DND-41 (cell line): Measurements from ENCODE around the gene GRM7.

Experiments
- ATAC-seq: fragments of 200-7000 bp; cut with Tn5 transposase; 3 replicates; pipeline ENCODE4 v1.9.1; 2021; ENCODE audit warnings: low read depth; ENCODE audit not compliant: insufficient read depth
- DNase-seq: peaks from one replicate; pipeline ENCODE4 v3.0.0-alpha.2; 2020
- H2AFZ ChIP-seq: 2 replicates; pipeline ENCODE4 v1.6.0; 2012; ENCODE audit warnings: low read depth, low read length
- H3K27ac ChIP-seq: 2 replicates; pipeline ENCODE4 v1.5.1; 2012; ENCODE audit warnings: low read length, inconsistent platforms
- H3K27me3 ChIP-seq: fragments of 200-600 bp; sonication (generic); 2 replicates; pipeline ENCODE4 v1.6.0; 2012; ENCODE audit warnings: low read length, mild to moderate bottlenecking, inconsistent platforms; ENCODE audit not compliant: insufficient read depth, poor library complexity
- H3K36me3 ChIP-seq: 2 replicates; pipeline ENCODE4 v1.5.1; 2012; ENCODE audit warnings: low read length, inconsistent platforms; ENCODE audit not compliant: insufficient read depth
- H3K4me1 ChIP-seq: 2 replicates; pipeline ENCODE4 v1.5.1; 2012; ENCODE audit warnings: mild to moderate bottlenecking, low read length; ENCODE audit not compliant: insufficient read depth
- H3K4me2 ChIP-seq: 2 replicates; pipeline ENCODE4 v1.6.0; 2012; ENCODE audit warnings: mild to moderate bottlenecking, moderate library complexity, low read length, inconsistent platforms; ENCODE audit not compliant: insufficient read depth
- H3K4me3 ChIP-seq, 2 experiments: fragments of 200-600 bp in 1 of 2; shearing (Covaris generic) in 1 of 2; 2 replicates each; pipeline ENCODE4 v1.5.1; 2012 to 2016; ENCODE audit warnings: inconsistent platforms in 2 of 2, low read length in 2 of 2, mild to moderate bottlenecking in 2 of 2, low read depth in 1 of 2, moderate library complexity in 1 of 2
- H3K79me2 ChIP-seq: 2 replicates; pipeline ENCODE4 v1.6.0; 2012; ENCODE audit warnings: low read length, inconsistent platforms; ENCODE audit not compliant: insufficient read depth
- H3K9ac ChIP-seq: 2 replicates; pipeline ENCODE4 v1.6.0; 2012; ENCODE audit warnings: low read depth, mild to moderate bottlenecking, inconsistent platforms, low read length, moderate library complexity
- H3K9me3 ChIP-seq: 2 replicates; pipeline ENCODE4 v1.5.1; 2012; ENCODE audit warnings: low read length, moderate library complexity, mild to moderate bottlenecking, inconsistent platforms; ENCODE audit not compliant: insufficient read depth, severe bottlenecking
- H4K20me1 ChIP-seq: 2 replicates; pipeline ENCODE4 v1.6.0; 2012; ENCODE audit warnings: low read length; ENCODE audit not compliant: insufficient read depth
- CTCF ChIP-seq: IDR thresholded peaks from 2 replicates; pipeline ENCODE4 v1.5.1; 2012; ENCODE audit warnings: borderline replicate concordance, low read length, moderate library complexity, mild to moderate bottlenecking; ENCODE audit not compliant: poor library complexity, severe bottlenecking; ENCODE audit errors: extremely low read depth
- EZH2 ChIP-seq: IDR thresholded peaks from 3 replicates; pipeline ENCODE4 v1.6.1; 2012; ENCODE audit warnings: borderline replicate concordance, low read depth, mild to moderate bottlenecking, moderate library complexity, low read length, inconsistent platforms; ENCODE audit not compliant: severe bottlenecking

The GRM7 gene

GRCh38 chr3:7203969-7204847 lies 343.3 kb downstream of the GRM7 start:
- H3K4me2 ChIP-seq = no peak overlapping the region

GRCh38 chr3:7204848-7205156 lies 343.9 kb downstream of the GRM7 start:
- Histone ChIP-seq H3K9me3 (no peaks in the 10 kb centered on the region), H3K27ac (no peak overlapping the region), H4K20me1 (no peaks in the 10 kb centered on the region), H3K9ac (no peak overlapping the region), H3K36me3 (no peaks in the 10 kb centered on the region), H3K4me3 (no peak overlapping the region), H3K79me2 (no peaks in the 10 kb centered on the region), H3K27me3 (no peaks in the 10 kb centered on the region), H3K4me1 (no peaks in the 10 kb centered on the region), H2AFZ (no peak overlapping the region), H3K4me2 (no peak overlapping the region)
- no peak for ATAC-seq
- TF ChIP-seq EZH2 (no peak), CTCF (no peak)
- no peak for DNase-seq

More at GRCh38 chr3:7203969-7204847, 343.3 kb downstream of the GRM7 start:
- Histone ChIP-seq H3K4me1 (no peaks in the 10 kb centered on the region), H3K9ac (no peak overlapping the region), H3K27ac (no peak overlapping the region), H3K27me3 (no peaks in the 10 kb centered on the region), H3K9me3 (no peaks in the 10 kb centered on the region), H3K79me2 (no peaks in the 10 kb centered on the region), H3K4me3 (no peak overlapping the region), H2AFZ (no peak overlapping the region), H4K20me1 (no peaks in the 10 kb centered on the region), H3K36me3 (no peaks in the 10 kb centered on the region)
- no peak for ATAC-seq
- no peak for DNase-seq
- no peak for TF ChIP-seq CTCF
- TF ChIP-seq EZH2 = no peak

- no peak for ATAC-seq
- H3K9ac ChIP-seq = no peak overlapping the region
Measured at GRCh38 chr3:7205535-7205934, 344.6 kb downstream of the GRM7 start.

More at GRCh38 chr3:7205535-7205934, 344.6 kb downstream of the GRM7 start:
- Histone ChIP-seq H3K79me2 (no peaks in the 10 kb centered on the region), H3K4me1 (no peaks in the 10 kb centered on the region), H3K4me2 (no peak overlapping the region), H3K9me3 (no peaks in the 10 kb centered on the region), H3K27me3 (no peaks in the 10 kb centered on the region), H4K20me1 (no peaks in the 10 kb centered on the region), H3K27ac (no peak overlapping the region), H2AFZ (no peak overlapping the region), H3K36me3 (no peaks in the 10 kb centered on the region), H3K4me3 (no peak overlapping the region)
- no peak for DNase-seq
- TF ChIP-seq CTCF = no peak
- no peak for TF ChIP-seq EZH2
